C4-2B (cell line): ENCODE results near the gene TFG.

Experiments used
- H3K27ac ChIP-seq: fragments of 450-650 bp; 2 replicates; pipeline ENCODE4 v1.5.1; 2017
- CTCF ChIP-seq: fragments of 450-650 bp; conservative IDR thresholded peaks from 2 replicates; pipeline ENCODE4 v1.5.1; 2017; ENCODE audit warnings: mild to moderate bottlenecking
- ZFX ChIP-seq: fragments of 450-650 bp; IDR thresholded peaks from 2 replicates; pipeline ENCODE4 v1.6.1; 2017

The TFG gene

GRCh38 chr3:100726706-100727105 lies 17.4 kb downstream of the TFG start:
- no peak for TF ChIP-seq ZFX
- no peak overlapping the region for H3K27ac ChIP-seq

- H3K27ac ChIP-seq, result no peak overlapping the region
- TF ChIP-seq CTCF, result no peak
- no peak for TF ChIP-seq ZFX
Measured at GRCh38 chr3:100730524-100730923, 21.2 kb downstream of the TFG start.

GRCh38 chr3:100732435-100732834 lies 23.1 kb downstream of the TFG start:
- TF ChIP-seq CTCF, result no peak
- TF ChIP-seq ZFX, result no peak
- H3K27ac ChIP-seq, result no peak overlapping the region

GRCh38 chr3:100737334-100737733 lies 28.0 kb downstream of the TFG start:
- H3K27ac ChIP-seq, result no peak overlapping the region
- peak; percentile 50 for TF ChIP-seq CTCF
- TF ChIP-seq ZFX, result no peak

GRCh38 chr3:100740207-100740606 lies 30.9 kb downstream of the TFG start:
- H3K27ac ChIP-seq, result no peak overlapping the region
- no peak for TF ChIP-seq ZFX
- TF ChIP-seq CTCF, result no peak

- no peak for TF ChIP-seq CTCF
- TF ChIP-seq ZFX, result no peak
- H3K27ac ChIP-seq, result no peak overlapping the region
Measured at GRCh38 chr3:100743535-100743934, 34.2 kb downstream of the TFG start.

GRCh38 chr3:100744671-100745070 lies 35.4 kb downstream of the TFG start:
- no peak overlapping the region for H3K27ac ChIP-seq
- TF ChIP-seq CTCF (no peak), ZFX (no peak)

GRCh38 chr3:100745617-100746016 lies 36.3 kb downstream of the TFG start:
- TF ChIP-seq CTCF, result no peak
- TF ChIP-seq ZFX, result no peak
- H3K27ac ChIP-seq, result no peak overlapping the region
